Activated gamma-delta T cell treated with Interleukin-2 at 50 U/mL for 16 hours (primary cell): Measurements from ENCODE around the gene DMD.
"Not testable (repeated sequence)": the region's sequence is repeated elsewhere in the genome, so short reads cannot be mapped to it uniquely, and the experiment has no call there.

ENCODE experiments used
- DNase-seq: peaks from one replicate; pipeline ENCODE4 v3.0.0-alpha.2; 2020

Gene DMD

GRCh38 chrX:31969714-31970113, 1241.6 kb downstream of the DMD start:
- no peak for DNase-seq

GRCh38 chrX:31962256-31962655, 1249.1 kb downstream of the DMD start:
- DNase-seq: no peak

GRCh38 chrX:31934842-31935370, 1276.4 kb downstream of the DMD start:
- DNase-seq: no peak

GRCh38 chrX:31934015-31934414, 1277.3 kb downstream of the DMD start:
- DNase-seq: no peak

GRCh38 chrX:31932769-31933168, 1278.6 kb downstream of the DMD start:
- no peak for DNase-seq

- DNase-seq: not testable (repeated sequence)
Observed at GRCh38 chrX:31932320-31932719, 1279.0 kb downstream of the DMD start.

GRCh38 chrX:31931225-31931624, 1280.1 kb downstream of the DMD start:
- DNase-seq: no peak

- DNase-seq: no peak
Observed at GRCh38 chrX:31929366-31929765, 1282.0 kb downstream of the DMD start.

GRCh38 chrX:31921236-31921635, 1290.1 kb downstream of the DMD start:
- DNase-seq: no peak

GRCh38 chrX:31909850-31910572, 1301.3 kb downstream of the DMD start:
- DNase-seq: no peak

- no peak for DNase-seq
Observed at GRCh38 chrX:31894152-31894551, 1317.2 kb downstream of the DMD start.

GRCh38 chrX:31893525-31893924, 1317.8 kb downstream of the DMD start:
- DNase-seq: no peak

- DNase-seq: no peak
Observed at GRCh38 chrX:31889088-31889487, 1322.3 kb downstream of the DMD start.

- no peak for DNase-seq
Observed at GRCh38 chrX:31884535-31884934, 1326.8 kb downstream of the DMD start.

GRCh38 chrX:31872007-31872406, 1339.3 kb downstream of the DMD start:
- no peak for DNase-seq

GRCh38 chrX:31870267-31870666, 1341.1 kb downstream of the DMD start:
- no peak for DNase-seq

GRCh38 chrX:31860686-31861085, 1350.7 kb downstream of the DMD start:
- no peak for DNase-seq

GRCh38 chrX:31858915-31859314, 1352.4 kb downstream of the DMD start:
- no peak for DNase-seq

GRCh38 chrX:31854716-31855115, 1356.6 kb downstream of the DMD start:
- no peak for DNase-seq

- no peak for DNase-seq
Observed at GRCh38 chrX:31851761-31852160, 1359.6 kb downstream of the DMD start.

- DNase-seq: no peak
Observed at GRCh38 chrX:31847773-31848172, 1363.6 kb downstream of the DMD start.

- no peak for DNase-seq
Observed at GRCh38 chrX:31845003-31845402, 1366.3 kb downstream of the DMD start.

- no peak for DNase-seq
Observed at GRCh38 chrX:31838617-31839016, 1372.7 kb downstream of the DMD start.

GRCh38 chrX:31837445-31838049, 1373.8 kb downstream of the DMD start:
- DNase-seq: no peak

GRCh38 chrX:31836479-31836878, 1374.9 kb downstream of the DMD start:
- no peak for DNase-seq
